WI38 (cell line): Measurements from ENCODE around the gene DBP.

Experiments used
- H3K4me3 ChIP-seq: 2 replicates; pipeline ENCODE4 v1.5.1; 2011; ENCODE audit warnings: low read depth, mild to moderate bottlenecking, control low read depth, low read length
- CTCF ChIP-seq: IDR thresholded peaks from 2 replicates; pipeline ENCODE4 v1.5.1; 2012; ENCODE audit warnings: low read depth, mild to moderate bottlenecking, control low read depth, low read length

Gene DBP

GRCh38 chr19:48654299-48655059, 17.3 kb upstream of the DBP start:
- no peak for TF ChIP-seq CTCF
- H3K4me3 ChIP-seq: no peak overlapping the region

GRCh38 chr19:48651683-48652048, 14.5 kb upstream of the DBP start:
- H3K4me3 ChIP-seq: no peak overlapping the region
- no peak for TF ChIP-seq CTCF

- H3K4me3 ChIP-seq: no peak overlapping the region
- no peak for TF ChIP-seq CTCF
Observed at GRCh38 chr19:48650974-48651682, 13.9 kb upstream of the DBP start.

- no peak for TF ChIP-seq CTCF
- H3K4me3 ChIP-seq: no peak overlapping the region
Observed at GRCh38 chr19:48648134-48648533, 11.0 kb upstream of the DBP start.

- peak overlapping the region; percentile 58 for H3K4me3 ChIP-seq
- no peak for TF ChIP-seq CTCF
Observed at GRCh38 chr19:48646722-48647216, 9.6 kb upstream of the DBP start.

GRCh38 chr19:48646001-48646721, 9.0 kb upstream of the DBP start, which contains the start of gene CA11:
TSS of gene CA11 (minus strand) at chr19:48646187. CDS start at chr19:48645632, 555 bp downstream.
- TF ChIP-seq CTCF: peak; percentile 90

More at GRCh38 chr19:48646001-48646721, 9.0 kb upstream of the DBP start, which contains the start of gene CA11:
- H3K4me3 ChIP-seq: peak within 1 kb of the TSS; percentile 58
